SK-MEL-5 (cell line): Measurements from ENCODE around the gene MAST3. TPM values are rescaled to one million over a fixed set of nuclear protein-coding genes. Genes with fewer than 3 reads are reported as not detected.
"Not testable (repeated sequence)": the region's sequence is repeated elsewhere in the genome, so short reads cannot be mapped to it uniquely, and the experiment has no call there.

ENCODE experiments used
- DNase-seq: peaks from one replicate; pipeline ENCODE4 v3.0.0-alpha.2; 2016; ENCODE audit warnings: low read depth, low spot score
- in situ Hi-C: cut with HindIII; loops from 2 replicates; pipeline ENCODE4 v1.10.0; 2016; ENCODE audit warnings: low sequenced_read_pairs, high pct_unique_total_duplicates, low pct_unique_long_range_greater_than_20kb
- total RNA-seq: library from RNA; depleted of rRNA; stranded (reverse); fragments of >200 nt; shearing (Covaris generic); gene quantifications from 2 replicates; pipeline ENCODE4 v1.2.3, GENCODE V29; 2014

The MAST3 gene
- total RNA-seq, 1 experiment from 2014 or later = 1.1 TPM

DNA sequence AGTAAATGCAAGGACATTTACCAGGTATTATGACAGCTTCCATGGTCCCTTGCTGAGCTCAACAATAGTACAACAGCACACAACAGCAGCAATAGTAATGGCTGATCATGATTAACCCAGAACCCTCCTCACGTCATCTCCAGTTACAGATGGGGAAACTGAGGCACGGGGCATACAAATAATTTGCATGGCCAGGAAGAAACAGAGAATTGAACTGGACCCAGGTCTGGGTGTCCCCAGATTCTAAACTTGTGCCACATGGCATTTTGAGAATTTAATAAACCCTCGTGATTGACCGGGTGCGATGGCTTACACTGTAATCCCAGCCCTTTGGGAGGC, 7.2 kb downstream of the MAST3 start:
- DNase-seq = no peak
- in situ Hi-C loops = no loop called here

DNA sequence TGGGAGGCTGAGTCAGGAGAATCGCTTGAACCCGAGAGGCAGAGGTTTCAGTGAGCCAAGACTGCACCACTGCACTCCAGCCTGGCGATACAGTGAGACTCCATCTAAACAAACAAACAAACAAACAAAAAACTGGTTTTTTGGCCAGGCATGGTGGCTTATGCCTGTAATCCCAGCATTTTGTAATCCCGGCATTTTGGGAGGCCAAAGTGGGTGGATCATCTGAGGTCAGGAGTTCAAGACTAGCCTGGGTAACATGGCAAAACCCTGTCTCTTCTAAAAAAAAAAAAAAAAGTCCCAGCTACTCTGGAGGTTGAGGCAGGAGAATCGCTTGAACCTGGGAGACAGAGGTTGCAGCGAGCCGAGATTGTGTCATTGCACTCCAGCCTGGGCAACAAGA, 7.7 kb downstream of the MAST3 start:
- DNase-seq, in situ Hi-C loops: not testable (repeated sequence)

DNA sequence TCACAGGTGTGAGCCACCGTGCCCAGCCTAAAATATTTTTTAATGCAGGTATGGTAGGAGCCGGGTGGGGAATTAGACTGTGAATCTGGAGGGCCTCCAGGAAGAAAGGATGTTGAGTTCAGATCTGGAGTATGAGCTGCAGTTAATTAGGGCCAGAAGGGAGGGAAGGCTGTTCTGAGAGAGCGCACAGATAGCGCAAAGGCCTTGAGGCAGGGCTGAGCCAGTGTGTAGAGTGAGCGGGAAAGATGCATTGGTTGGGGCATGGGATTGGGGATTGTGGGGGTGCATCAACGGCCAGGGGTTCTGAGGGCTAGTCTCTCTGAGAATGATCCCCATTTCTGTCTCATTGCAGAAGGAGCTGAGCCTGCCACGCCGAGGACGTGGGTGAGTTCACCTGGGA, 9.7 kb downstream of the MAST3 start:
- in situ Hi-C loops = no loop called here
- no peak for DNase-seq

DNA sequence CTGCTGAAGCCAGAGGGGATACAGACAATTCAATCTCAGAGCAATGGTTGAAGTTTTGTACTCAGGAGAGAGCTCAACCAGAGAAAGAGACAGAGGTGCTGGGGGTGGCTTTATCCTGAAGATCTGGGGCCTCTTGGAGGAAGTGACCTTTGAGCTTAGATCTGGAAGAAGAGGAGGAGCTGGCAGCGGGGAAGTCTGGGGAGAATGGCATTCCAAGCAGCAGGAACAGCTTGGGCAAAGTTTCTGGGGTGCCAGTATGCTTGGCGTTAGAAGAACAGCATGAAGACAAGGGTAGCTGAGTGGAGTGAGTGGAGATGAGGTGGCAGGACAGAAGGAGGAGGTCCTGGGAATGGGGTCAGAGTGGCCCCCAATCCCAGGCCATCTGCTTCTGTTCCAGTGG, 11.3 kb downstream of the MAST3 start:
- in situ Hi-C loops = no loop called here

DNA sequence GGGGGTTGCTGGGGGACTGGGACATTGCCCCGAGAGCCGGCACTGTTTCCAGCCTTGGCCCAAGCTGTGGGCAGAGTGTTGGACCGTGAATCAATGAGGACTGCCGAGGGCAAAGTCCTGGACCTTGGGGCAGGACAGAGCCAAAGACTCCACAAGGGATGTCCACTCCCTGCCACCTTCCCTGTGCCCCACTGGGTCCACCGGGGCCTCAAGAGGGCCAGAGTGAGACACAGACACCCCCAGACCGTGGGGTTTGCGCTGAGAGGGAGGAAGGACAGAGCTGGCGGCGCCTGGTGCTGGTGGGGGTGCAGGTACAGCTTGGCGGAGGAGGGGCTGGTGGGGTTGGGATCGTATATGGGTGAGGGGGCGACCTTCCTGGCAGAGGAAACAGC, 11.8 kb downstream of the MAST3 start:
- in situ Hi-C loops = no loop called here
- DNase-seq = no peak

More for the DNA sequence above, 11.3 kb downstream of the MAST3 start:
- no peak for DNase-seq

DNA sequence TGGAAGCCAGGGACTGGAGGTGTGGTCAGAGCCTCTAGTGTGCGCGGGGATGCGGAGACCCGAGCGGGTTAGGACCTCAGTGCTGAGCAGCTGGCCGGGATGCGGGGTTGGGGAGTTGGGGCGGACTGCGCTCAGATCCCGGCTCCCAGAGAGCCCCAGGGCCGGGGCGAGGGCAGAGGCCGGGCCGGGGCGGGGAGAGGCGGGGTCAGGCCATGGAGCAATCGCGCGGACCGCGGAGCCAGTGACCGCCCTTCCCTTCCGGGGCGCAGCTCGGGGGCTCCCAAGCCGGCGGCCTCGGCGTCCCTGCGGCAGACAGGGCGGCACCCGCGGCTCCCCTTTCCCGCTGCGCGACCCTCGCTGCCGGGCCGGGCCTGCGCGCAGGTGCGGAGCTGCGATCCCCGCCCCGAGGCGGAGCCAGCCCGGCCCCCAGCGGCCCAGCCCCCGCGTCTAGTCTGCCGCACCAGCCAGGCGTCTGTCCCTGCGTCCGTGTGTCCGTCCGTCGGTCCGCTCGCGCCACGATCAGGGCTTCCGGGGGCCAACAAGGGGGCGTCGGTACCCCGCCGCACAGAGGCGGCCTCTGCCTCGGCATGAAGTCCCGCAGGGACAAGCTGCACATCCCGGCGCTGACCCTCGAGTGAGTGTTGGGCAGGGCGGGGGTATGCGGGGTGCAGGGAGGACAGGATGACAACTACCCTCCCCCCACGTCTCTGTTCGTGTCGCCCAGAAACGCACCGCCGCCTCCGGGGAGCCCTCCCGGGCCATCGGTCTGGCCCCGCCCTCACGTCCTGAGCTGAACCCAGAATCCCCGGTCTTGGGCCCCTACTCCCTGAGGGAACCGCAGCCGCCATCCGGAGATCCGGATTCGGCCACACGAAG, 12.4 kb downstream of the MAST3 start:
- no peak for DNase-seq

DNA sequence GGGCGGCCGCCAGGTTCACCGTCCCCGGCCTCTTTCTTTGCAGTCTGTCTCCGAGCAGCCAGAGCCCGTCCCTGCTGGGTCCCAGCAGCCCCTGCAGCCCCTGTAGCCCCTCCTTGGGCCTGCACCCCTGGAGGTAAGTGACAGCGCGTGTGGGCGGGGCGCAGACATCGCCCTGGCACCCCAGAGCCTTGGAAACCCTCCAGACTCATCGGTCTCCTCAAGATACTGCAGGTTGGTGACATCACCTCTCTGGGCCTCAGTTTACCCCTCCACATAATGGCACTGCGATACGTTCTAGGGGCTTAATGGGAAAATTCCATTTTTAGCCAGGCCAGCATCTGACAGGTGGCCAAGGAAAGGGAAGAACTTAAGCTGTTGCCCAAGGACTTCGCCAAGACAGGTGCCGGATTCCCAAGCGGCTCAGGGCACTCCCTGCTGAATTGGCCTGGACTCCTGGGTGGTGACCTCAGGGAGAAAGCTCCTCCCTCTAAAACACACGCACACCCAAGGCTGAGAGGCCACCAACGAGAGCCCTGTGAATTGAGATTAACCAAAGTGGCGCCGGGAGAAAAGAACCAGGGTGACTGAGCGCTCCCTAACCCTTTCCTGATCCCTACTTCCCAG, 13.1 kb downstream of the MAST3 start:
- in situ Hi-C loops = no loop called here

More for the DNA sequence above, 12.4 kb downstream of the MAST3 start:
- in situ Hi-C loops = no loop called here

DNA sequence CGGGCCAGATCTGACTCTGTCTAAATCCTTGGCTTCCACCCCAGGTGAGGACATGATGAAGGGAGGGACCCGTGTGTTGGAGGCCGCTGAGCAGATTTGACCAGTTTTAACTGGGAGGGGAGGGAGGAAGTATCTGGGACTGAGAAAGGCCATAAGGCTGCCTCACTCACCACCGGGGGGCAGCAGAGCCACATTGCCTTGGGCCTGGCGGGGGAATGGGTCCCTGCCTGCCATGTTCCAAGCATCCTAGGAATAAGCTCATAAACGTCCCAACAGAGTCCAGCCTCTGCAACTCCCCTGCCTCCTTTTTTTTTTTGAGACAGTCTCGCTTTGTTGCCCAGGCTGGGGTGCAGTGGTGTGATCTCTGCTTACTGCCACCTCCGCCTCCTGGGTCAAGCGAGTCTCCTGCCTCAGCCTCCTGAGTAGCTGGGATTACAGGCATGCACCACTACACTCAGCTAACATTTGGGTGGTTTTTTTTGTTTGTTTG, 15.5 kb downstream of the MAST3 start:
- DNase-seq = peak; percentile 83
- in situ Hi-C loops = no loop called here

More for the DNA sequence above, 13.1 kb downstream of the MAST3 start:
- DNase-seq = no peak

DNA sequence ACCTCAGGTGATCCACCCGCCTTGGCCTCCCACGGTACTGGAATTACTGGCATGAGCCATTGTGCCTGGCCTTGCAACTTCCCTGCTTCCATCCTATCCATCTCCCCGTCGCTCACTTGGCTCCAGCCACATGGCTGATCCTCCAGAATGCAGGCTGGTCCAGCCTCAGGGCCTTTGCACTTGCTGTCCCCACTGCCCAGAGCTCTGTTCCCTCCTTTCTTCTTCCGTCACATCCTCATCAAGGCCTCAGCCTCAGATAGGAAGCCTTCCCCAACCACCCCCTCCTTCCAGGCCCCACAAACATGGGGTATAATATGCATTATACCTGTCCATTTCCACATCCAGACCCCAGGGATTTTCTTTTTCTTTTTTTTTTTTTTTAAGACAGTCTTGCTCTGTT, 16.2 kb downstream of the MAST3 start:
- in situ Hi-C loops = no loop called here
- no peak for DNase-seq

DNA sequence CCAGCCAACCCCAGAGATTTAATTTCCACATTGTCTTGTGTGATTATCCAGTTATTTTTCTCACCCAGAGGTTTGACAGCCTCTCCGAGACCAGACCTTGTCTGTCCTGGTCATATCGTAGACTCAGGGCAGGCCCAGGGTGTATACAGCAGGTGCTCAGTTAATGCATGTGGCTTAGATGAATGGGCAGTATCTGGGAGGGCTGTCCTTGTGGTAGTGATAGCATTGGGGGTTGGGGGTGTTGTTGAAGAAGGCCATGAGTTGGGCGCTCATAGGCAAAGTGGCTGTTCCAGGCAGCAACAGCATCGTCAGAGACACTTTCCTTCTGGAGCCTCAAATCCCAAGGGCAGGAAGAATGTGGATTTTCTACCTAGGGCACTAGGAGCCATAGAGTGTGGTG, 16.9 kb downstream of the MAST3 start:
- DNase-seq = no peak
- in situ Hi-C loops = no loop called here

DNA sequence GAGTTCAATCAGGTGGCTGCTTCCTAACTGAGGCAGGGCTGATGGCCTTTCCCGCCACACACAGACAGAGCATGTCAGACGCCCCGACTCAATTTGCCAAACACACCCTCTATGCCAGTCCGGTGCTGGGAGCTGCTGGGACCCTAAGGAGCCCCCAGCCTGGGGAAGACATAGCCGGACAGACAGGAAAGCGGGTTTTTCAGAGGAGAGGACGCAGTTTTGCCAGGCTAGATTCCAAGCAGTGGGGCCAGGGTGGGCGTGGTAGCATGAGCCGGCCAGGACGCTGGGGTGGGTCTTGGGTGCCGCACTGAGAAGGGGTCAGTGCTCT, 19.8 kb downstream of the MAST3 start:
- no peak for DNase-seq
- in situ Hi-C loops = no loop called here

DNA sequence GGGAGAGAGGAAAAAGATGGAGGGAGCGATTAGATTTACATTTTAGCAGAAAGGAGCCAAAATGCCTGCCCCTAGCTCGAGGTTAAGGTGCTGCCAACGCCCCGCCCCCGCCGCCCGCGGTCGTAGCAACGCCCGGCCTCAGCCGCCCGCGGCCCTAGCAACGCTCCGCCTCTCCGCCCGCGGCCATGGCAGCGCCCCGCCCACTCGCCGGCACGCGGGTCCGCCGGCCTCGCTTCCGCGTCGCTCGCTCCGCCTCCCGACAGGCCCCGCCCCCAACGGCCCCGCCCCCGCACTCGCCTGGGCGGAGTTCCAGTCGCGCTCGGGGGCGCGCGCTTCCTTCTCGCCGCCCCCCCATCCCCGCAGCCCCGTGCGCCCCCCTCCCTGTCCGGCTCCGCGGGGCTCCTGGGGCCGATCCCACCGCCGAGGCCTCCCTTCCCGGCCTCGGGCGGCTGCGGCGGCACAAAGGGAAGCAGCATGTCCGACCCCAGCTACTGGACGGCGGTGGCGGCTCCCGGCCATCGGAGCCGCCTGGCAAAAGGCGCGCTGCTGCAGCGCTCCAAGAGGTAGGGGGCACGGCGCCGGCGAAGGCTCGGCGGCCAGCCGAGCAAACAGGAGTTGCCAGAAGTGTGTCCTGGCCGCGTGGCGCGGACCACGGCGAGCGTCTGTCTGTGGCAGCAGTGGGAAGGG, 20.3 kb downstream of the MAST3 start:
- in situ Hi-C loops = no loop called here
- DNase-seq = peak; percentile 59

DNA sequence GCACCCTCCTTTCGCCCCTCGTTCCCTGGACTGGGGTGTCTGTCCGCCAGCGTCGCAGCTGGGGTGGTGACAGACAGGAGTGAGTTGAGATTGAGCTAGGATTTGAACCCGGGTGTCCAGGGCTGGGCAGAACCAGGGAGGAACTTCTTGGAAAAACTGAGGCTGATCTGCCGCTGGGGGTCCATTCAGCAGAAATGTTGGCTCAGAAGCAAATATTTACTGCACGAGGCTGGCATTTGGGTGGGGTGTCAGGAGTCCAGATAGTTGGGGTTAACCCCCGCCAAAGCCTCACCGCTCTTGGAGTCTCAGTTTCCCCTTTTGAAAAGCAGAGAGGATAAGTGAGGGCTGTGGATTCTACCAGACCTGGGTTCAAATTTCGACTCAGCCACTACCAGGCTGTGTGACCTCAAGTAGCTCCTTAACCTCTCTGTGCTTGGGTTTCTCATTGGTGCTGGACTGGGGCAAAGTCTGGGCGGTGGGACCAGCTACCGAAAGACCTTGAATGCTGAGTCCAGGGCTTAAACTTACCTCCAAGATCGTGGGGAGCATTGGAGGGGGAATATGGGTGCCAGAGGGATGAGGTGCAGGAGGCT, 20.9 kb downstream of the MAST3 start:
- no peak for DNase-seq
- in situ Hi-C loops = no loop called here

DNA sequence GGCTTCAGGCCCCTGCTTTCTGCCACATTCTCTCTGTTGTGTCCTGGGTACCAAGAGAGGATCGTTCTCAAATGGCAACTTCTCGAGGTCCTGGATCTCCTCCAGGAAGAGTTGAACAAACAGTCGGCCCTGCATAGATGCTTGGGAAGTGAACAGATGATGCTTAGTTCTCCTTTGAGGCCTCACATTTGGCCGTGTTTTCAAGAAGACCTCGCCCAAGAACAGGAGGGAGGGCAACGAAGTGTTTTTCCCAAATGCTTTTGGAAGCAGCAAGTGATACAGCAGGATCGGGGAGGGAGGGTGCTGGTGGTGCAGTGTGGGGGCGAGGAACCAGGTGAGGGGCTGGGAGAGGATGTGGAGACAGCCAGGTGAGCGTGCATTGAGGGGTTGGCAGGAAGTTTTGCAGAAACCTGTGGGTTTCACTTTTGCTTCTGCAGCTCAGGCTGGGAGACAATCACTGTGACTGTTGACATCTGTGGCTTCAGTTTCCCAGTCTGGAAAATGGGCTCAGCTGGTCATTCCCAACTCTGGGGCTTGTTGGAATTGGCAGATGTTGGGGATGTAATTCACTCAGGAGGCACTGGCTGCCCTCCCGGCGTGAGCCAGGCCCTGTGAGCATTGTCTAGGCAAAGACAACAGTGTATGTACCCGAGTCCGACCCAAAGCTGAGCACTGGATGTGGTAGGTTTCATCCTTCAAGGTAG, 21.6 kb downstream of the MAST3 start:
- in situ Hi-C loops = no loop called here

DNA sequence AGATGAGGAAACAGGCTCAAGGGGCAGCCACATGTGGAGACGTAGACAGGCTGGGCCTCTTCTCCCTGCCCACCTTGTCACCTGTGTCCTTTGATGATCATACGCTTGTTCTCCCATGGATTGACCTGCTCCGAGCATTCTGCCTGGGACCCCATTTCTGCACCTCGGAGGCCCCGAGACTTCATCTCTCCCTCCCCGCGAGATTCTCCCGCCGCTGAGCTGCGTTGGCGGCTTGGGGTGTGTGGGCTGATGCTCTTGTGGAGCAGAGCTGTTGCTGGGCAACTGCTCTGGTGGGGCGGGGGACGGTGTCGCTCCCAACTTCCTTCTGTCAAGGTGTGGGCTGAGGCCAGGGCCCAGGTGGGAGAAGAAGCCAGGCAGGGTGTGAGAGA, 22.1 kb downstream of the MAST3 start:
- in situ Hi-C loops = no loop called here

More for the DNA sequence above, 21.6 kb downstream of the MAST3 start:
- DNase-seq = no peak

DNA sequence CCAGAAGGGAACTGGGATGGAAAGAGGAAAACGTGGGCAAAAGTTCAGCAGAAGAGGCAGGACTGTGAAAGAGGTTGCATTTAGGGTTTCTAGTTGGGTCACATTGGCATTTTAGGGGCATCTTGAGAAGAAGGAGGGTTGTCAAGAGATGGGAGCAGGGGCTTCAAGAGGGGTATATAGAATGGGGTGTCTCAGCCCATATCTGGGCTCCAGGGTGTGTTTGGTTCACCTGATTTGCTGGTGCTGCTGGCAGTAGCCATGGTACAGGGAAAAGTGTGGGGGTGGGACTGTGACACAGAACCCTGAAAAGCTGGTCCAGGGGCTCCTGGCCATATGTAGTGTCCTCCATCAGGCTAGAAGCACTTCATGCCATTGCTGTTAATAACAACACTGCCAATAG, 22.5 kb downstream of the MAST3 start:
- in situ Hi-C loops = no loop called here
- no peak for DNase-seq

More for the DNA sequence above, 22.1 kb downstream of the MAST3 start:
- DNase-seq = no peak

DNA sequence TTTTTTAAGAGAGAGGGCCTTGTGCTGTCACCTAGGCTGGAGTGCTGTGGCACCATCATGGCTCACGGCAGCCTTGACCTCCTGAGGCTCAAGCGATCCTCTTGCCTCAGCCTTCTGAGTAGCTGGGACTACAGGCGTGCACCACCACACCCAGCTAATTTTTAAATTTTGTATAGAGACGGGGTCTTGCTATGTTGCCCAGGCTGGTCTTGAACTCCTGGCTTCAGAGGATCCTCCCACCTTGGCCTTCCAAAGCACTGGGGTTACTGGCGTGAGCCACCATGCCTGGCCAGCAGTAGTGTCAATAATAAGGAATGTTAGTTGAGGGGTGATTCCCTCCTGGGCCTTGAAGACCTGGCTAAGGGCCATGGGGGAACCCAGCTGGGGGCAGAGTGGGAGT, 23.6 kb downstream of the MAST3 start:
- in situ Hi-C loops = no loop called here
- no peak for DNase-seq

DNA sequence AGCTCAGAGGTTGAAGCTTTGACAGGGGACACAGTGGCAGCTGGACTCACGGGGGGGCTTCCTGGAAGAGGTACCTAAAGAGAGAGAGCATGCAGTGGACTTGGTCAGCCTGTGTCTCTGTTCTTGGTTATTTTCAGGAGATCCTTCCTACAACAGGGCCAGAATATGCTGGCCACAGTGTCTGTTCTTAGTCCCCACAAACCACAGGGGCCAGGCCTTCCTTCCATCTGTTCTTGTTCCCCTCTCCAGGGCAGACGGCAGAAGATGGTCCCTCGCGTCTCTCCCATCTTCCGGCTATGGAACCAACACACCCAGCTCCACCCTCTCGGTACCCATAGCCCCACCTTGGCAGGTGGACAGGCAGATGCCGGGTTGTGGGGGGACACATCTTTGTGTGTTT, 24.8 kb downstream of the MAST3 start:
- no peak for DNase-seq
- in situ Hi-C loops = no loop called here
